Measurements from ENCODE around the gene C16orf96.

- TF ChIP-seq POLR2AphosphoS5 (IDR thresholded peaks at IDR 0.05; ENCODE audit: low read depth, low read length) (no peak), TAF1 (IDR thresholded peaks at IDR 0.05; ENCODE audit: low read depth, low read length) (no peak), POLR2A (IDR thresholded peaks at IDR 0.05; ENCODE audit: low read depth, low read length) (no peak), PAX5 (IDR thresholded peaks at IDR 0.05; ENCODE audit: insufficient read depth, low read length, severe bottlenecking) (no peak), SPI1 (IDR thresholded peaks at IDR 0.05; ENCODE audit: low read depth, low read length) (no peak)
Observed at GRCh38 chr16:4517812-4518680, 38.1 kb upstream of the C16orf96 start.

All from GM12891 (cell line).